GM18502 (cell line): Measurements from ENCODE around the gene PRG2.
"Not testable (repeated sequence)": the region's sequence is repeated elsewhere in the genome, so short reads cannot be mapped to it uniquely, and the experiment has no call there.

Experiments used
- ATAC-seq: cut with Tn5 transposase; IDR thresholded peaks from one replicate; pipeline ENCODE4 v1.9.1; 2021; ENCODE audit warnings: mild to moderate bottlenecking; ENCODE audit not compliant: unreplicated experiment, poor library complexity

The PRG2 gene

GRCh38 chr11:57353036-57353435, 37.4 kb downstream of the PRG2 start:
- ATAC-seq = no peak

- ATAC-seq = peak; percentile 47
Measured at GRCh38 chr11:57349491-57350274, 40.8 kb downstream of the PRG2 start.

- ATAC-seq = no peak
Measured at GRCh38 chr11:57348636-57349313, 41.7 kb downstream of the PRG2 start.

GRCh38 chr11:57348052-57348451, 42.4 kb downstream of the PRG2 start:
- ATAC-seq = no peak

- ATAC-seq = no peak
Measured at GRCh38 chr11:57347336-57347735, 43.1 kb downstream of the PRG2 start.

- peak; percentile 80 for ATAC-seq
Measured at GRCh38 chr11:57345555-57346211, 44.8 kb downstream of the PRG2 start.

GRCh38 chr11:57344826-57345225, 45.6 kb downstream of the PRG2 start:
- no peak for ATAC-seq

- no peak for ATAC-seq
Measured at GRCh38 chr11:57343825-57344224, 46.6 kb downstream of the PRG2 start.

GRCh38 chr11:57342702-57343101, 47.7 kb downstream of the PRG2 start:
- no peak for ATAC-seq

- no peak for ATAC-seq
Measured at GRCh38 chr11:57341250-57341808, 49.1 kb downstream of the PRG2 start.

GRCh38 chr11:57340039-57340615, 50.3 kb downstream of the PRG2 start:
- no peak for ATAC-seq

GRCh38 chr11:57339328-57339727, 51.1 kb downstream of the PRG2 start:
- ATAC-seq = no peak

GRCh38 chr11:57338142-57338541, 52.3 kb downstream of the PRG2 start, which contains the start of gene P2RX3:
P2RX3 (plus strand) TSS chr11:57338352; CDS start chr11:57338551, 199 bp downstream.
- no peak for ATAC-seq

GRCh38 chr11:57336856-57337255, 53.6 kb downstream of the PRG2 start:
- not testable (repeated sequence) for ATAC-seq
